ENCODE measurements around the gene RUNX3. TPM values are rescaled to one million over a fixed set of nuclear protein-coding genes. Genes with fewer than 3 reads are reported as not detected.
A peak's percentile ranks its signal among the peaks of the same experiment; 100 is the strongest.

The RUNX3 gene
- total and polyA plus RNA-seq, 2 of the 8 experiments (the other 6 are each of a cell fraction or from before 2014, with no cell fraction given): 0.62 to 0.82 TPM

GRCh38 chr1:24903955-24904730, 25.9 kb downstream of the RUNX3 start:
- no peak overlapping the region for H3K4me2 ChIP-seq (ENCODE audit: insufficient read depth in 1 of 2, low read depth in 2 of 2, low read length in 2 of 2)
- no peak overlapping the region for H3K23ac ChIP-seq (ENCODE audit: insufficient read length)
- H3K56ac ChIP-seq (replicated peaks; ENCODE audit: insufficient read length, low read depth, low read length): no peak overlapping the region
- H2BK12ac ChIP-seq (ENCODE audit: low read depth, low read length): no peak overlapping the region
- H3K79me2 ChIP-seq (ENCODE audit: control insufficient read depth in 1 of 2, insufficient read depth in 2 of 2, low read length in 2 of 2): no peaks in the 10 kb centered on the region
- H3K23me2 ChIP-seq (ENCODE audit: low read depth, low read length): no peaks in the 10 kb centered on the region
- no peak overlapping the region for H3K9ac ChIP-seq (replicated peaks in 1 of 4; ENCODE audit: extremely low read depth in 1 of 4, low read depth in 3 of 4, low read length in 3 of 4)
- WGBS, 2 experiments (ENCODE audit: extremely low coverage in 1 of 2, insufficient coverage in 1 of 2, insufficient read length in 1 of 2, insufficient replicate concordance in 2 of 2, low coverage in 1 of 2, low lambda C conversion rate in 2 of 2, missing lambda C conversion rate in 1 of 2): 93% methylated on average over 19 of the region's 25 CpGs; no CpG with 5 or more reads in 1 of the 2 experiments
- H3K4me3 ChIP-seq (ENCODE audit: extremely low read depth in 1 of 4, insufficient read depth in 2 of 4, low read depth in 3 of 4, low read length in 4 of 4): no peak overlapping the region
- H2BK120ac ChIP-seq (replicated peaks; ENCODE audit: low read depth, low read length): no peak overlapping the region
- H3K14ac ChIP-seq (ENCODE audit: insufficient read length): no peak overlapping the region
- no peak overlapping the region for H2AK5ac ChIP-seq (ENCODE audit: low read depth, low read length)
- peaks cover 0 to under 1% (median 0%) of the 10 kb centered on the region in 4 experiments; a peak in 3 of 7 replicates for H3K4me1 ChIP-seq (replicated peaks in 1 of 4; ENCODE audit: control insufficient read depth in 3 of 4, insufficient read depth in 4 of 4, low read length in 3 of 4)
- no peak overlapping the region for H2AFZ ChIP-seq (ENCODE audit: low read length)
- no peak overlapping the region for H3K18ac ChIP-seq (ENCODE audit: extremely low read depth, low read length)
- H2BK15ac ChIP-seq (ENCODE audit: low read length): no peak overlapping the region
- H2BK5ac ChIP-seq (ENCODE audit: low read depth, low read length): no peak overlapping the region
- H2BK20ac ChIP-seq (ENCODE audit: low read length): no peak overlapping the region
- FAIRE-seq (no peak), DNase-seq (ENCODE audit: low read depth in 1 of 2, low spot score in 2 of 2) (peak in 1 of 2 experiments; percentile 45)
- POLR2A ChIA-PET (ENCODE audit: partially characterized antibody): interaction anchor here (0.9 kb wide), 1 partner anchor 12 kb away, joined by 3 read pairs; no protein-coding TSS in a partner anchor
- H3K27ac ChIP-seq (ENCODE audit: low read depth, low read length): no peak overlapping the region
- 0 out of 2 replicates have a peak overlapping the region, but pooled peaks have one; percentile 65 for H4K8ac ChIP-seq (ENCODE audit: extremely low read depth, insufficient read depth, low read length)
- CTCF ChIA-PET (ENCODE audit: partially characterized antibody): interaction anchor here (1.1 kb wide), 1 partner anchor 133 kb away, joined by 4 read pairs; no protein-coding TSS in a partner anchor
- H3K79me1 ChIP-seq (ENCODE audit: low read depth, low read length): no peaks in the 10 kb centered on the region
- H4K91ac ChIP-seq (replicated peaks; ENCODE audit: insufficient read length, low read length): no peak overlapping the region
- no peak for TF ChIP-seq FOSL1 (IDR thresholded peaks at IDR 0.05; ENCODE audit: insufficient read depth, low read depth, low read length)
- no peak for TF ChIP-seq CBX8 (IDR thresholded peaks at IDR 0.05; ENCODE audit: borderline replicate concordance, low read depth, low read length)
- no peak for TF ChIP-seq BCL11A (IDR thresholded peaks at IDR 0.05; ENCODE audit: low read depth in 2 of 2, low read length in 2 of 2)
- no peaks in the 10 kb centered on the region for H3K27me3 ChIP-seq (replicated peaks in 1 of 4; ENCODE audit: control insufficient read depth in 3 of 4, extremely low read depth in 1 of 4, insufficient read depth in 3 of 4, low read length in 3 of 4)
- no peaks in the 10 kb centered on the region for H3K9me3 ChIP-seq (ENCODE audit: insufficient read depth in 2 of 2, low read depth in 1 of 2, low read length in 1 of 2)
- no peaks in the 10 kb centered on the region for H4K20me1 ChIP-seq (replicated peaks in 1 of 2; ENCODE audit: control insufficient read depth in 1 of 2, insufficient read depth in 2 of 2, low read length in 2 of 2)
- no peaks in the 10 kb centered on the region for H3K36me3 ChIP-seq (ENCODE audit: control insufficient read depth in 2 of 4, insufficient read depth in 4 of 4, low read length in 3 of 4)
- H3K4ac ChIP-seq (replicated peaks; ENCODE audit: insufficient read length, low read depth, low read length): no peak overlapping the region
- H4K5ac ChIP-seq (ENCODE audit: insufficient read length, low read depth, low read length): no peak overlapping the region

All from H1 (cell line).